ENCODE results near the gene SNTG2. TPM values are rescaled to one million over a fixed set of nuclear protein-coding genes. Genes with fewer than 3 reads are reported as not detected.

SNTG2 gene
- total and polyA plus RNA-seq, 10 of the 15 experiments (the other 5 are each of a cell fraction or from before 2014, with no cell fraction given): not detected

DNA sequence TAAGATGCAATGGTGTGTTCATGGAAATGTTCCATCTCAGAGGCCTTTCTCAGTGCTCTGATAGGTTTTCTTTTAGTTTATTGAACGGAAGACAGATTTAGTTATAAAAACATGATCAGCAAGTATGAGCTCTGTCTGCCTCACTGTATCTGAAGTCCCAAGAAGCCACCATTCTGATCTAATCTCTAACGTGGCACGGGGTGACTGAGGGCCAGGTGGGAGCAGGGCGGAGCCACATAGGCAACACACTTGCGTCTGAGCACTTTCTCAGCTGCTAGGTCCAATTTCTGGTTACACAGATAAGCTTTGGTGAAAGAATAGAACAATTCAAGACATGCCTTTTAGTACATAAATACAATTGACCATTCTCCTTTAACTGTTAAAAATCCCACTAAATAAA, 60.4 kb downstream of the SNTG2 start (continued):
- TF ChIP-seq, protein P1, sequence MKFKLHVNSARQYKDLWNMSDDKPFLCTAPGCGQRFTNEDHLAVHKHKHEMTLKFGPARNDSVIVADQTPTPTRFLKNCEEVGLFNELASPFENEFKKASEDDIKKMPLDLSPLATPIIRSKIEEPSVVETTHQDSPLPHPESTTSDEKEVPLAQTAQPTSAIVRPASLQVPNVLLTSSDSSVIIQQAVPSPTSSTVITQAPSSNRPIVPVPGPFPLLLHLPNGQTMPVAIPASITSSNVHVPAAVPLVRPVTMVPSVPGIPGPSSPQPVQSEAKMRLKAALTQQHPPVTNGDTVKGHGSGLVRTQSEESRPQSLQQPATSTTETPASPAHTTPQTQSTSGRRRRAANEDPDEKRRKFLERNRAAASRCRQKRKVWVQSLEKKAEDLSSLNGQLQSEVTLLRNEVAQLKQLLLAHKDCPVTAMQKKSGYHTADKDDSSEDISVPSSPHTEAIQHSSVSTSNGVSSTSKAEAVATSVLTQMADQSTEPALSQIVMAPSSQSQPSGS (IDR thresholded peaks at IDR 0.05; ENCODE audit: low read length): no peak
- TF ChIP-seq, protein P2, sequence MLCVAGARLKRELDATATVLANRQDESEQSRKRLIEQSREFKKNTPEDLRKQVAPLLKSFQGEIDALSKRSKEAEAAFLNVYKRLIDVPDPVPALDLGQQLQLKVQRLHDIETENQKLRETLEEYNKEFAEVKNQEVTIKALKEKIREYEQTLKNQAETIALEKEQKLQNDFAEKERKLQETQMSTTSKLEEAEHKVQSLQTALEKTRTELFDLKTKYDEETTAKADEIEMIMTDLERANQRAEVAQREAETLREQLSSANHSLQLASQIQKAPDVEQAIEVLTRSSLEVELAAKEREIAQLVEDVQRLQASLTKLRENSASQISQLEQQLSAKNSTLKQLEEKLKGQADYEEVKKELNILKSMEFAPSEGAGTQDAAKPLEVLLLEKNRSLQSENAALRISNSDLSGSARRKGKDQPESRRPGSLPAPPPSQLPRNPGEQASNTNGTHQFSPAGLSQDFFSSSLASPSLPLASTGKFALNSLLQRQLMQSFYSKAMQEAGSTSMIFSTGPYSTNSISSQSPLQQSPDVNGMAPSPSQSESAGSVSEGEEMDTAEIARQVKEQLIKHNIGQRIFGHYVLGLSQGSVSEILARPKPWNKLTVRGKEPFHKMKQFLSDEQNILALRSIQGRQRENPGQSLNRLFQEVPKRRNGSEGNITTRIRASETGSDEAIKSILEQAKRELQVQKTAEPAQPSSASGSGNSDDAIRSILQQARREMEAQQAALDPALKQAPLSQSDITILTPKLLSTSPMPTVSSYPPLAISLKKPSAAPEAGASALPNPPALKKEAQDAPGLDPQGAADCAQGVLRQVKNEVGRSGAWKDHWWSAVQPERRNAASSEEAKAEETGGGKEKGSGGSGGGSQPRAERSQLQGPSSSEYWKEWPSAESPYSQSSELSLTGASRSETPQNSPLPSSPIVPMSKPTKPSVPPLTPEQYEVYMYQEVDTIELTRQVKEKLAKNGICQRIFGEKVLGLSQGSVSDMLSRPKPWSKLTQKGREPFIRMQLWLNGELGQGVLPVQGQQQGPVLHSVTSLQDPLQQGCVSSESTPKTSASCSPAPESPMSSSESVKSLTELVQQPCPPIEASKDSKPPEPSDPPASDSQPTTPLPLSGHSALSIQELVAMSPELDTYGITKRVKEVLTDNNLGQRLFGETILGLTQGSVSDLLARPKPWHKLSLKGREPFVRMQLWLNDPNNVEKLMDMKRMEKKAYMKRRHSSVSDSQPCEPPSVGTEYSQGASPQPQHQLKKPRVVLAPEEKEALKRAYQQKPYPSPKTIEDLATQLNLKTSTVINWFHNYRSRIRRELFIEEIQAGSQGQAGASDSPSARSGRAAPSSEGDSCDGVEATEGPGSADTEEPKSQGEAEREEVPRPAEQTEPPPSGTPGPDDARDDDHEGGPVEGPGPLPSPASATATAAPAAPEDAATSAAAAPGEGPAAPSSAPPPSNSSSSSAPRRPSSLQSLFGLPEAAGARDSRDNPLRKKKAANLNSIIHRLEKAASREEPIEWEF (IDR thresholded peaks at IDR 0.05; ENCODE audit: insufficient replicate concordance, low read depth, low read length): no peak
- TF ChIP-seq KDM1A (IDR thresholded peaks at IDR 0.05; ENCODE audit: borderline replicate concordance) (no peak), CBX3 (IDR thresholded peaks at IDR 0.05; ENCODE audit: borderline replicate concordance, low read depth) (no peak), WRNIP1 (IDR thresholded peaks at IDR 0.05; ENCODE audit: borderline replicate concordance, low read depth, low read length) (no peak), CHD4 (IDR thresholded peaks at IDR 0.05) (no peak), FOS (IDR thresholded peaks at IDR 0.05; ENCODE audit: borderline replicate concordance, extremely low read depth, insufficient read length) (no peak)
- TF ChIP-seq, protein P3, sequence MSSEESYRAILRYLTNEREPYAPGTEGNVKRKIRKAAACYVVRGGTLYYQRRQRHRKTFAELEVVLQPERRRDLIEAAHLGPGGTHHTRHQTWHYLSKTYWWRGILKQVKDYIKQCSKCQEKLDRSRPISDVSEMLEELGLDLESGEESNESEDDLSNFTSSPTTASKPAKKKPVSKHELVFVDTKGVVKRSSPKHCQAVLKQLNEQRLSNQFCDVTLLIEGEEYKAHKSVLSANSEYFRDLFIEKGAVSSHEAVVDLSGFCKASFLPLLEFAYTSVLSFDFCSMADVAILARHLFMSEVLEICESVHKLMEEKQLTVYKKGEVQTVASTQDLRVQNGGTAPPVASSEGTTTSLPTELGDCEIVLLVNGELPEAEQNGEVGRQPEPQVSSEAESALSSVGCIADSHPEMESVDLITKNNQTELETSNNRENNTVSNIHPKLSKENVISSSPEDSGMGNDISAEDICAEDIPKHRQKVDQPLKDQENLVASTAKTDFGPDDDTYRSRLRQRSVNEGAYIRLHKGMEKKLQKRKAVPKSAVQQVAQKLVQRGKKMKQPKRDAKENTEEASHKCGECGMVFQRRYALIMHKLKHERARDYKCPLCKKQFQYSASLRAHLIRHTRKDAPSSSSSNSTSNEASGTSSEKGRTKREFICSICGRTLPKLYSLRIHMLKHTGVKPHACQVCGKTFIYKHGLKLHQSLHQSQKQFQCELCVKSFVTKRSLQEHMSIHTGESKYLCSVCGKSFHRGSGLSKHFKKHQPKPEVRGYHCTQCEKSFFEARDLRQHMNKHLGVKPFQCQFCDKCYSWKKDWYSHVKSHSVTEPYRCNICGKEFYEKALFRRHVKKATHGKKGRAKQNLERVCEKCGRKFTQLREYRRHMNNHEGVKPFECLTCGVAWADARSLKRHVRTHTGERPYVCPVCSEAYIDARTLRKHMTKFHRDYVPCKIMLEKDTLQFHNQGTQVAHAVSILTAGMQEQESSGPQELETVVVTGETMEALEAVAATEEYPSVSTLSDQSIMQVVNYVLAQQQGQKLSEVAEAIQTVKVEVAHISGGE (CRISPR knock-in tag; IDR thresholded peaks at IDR 0.05): no peak
- TF ChIP-seq, protein P4, sequence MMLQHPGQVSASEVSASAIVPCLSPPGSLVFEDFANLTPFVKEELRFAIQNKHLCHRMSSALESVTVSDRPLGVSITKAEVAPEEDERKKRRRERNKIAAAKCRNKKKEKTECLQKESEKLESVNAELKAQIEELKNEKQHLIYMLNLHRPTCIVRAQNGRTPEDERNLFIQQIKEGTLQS (IDR thresholded peaks at IDR 0.05; ENCODE audit: borderline replicate concordance, extremely low read depth, low read depth, low read length): no peak
